T47D (cell line): Measurements from ENCODE around the gene ANGPTL2.
"Not testable (repeated sequence)": the region's sequence is repeated elsewhere in the genome, so short reads cannot be mapped to it uniquely, and the experiment has no call there.

Experiments used
- DNase-seq, 2 experiments: peaks; one replicate each; pipeline versions ENCODE4 v3.0.0 to v3.0.0-alpha.2; 2011 to 2012; ENCODE audit warnings: low read depth in 1 of 2, low spot score in 1 of 2
- JUND ChIP-seq: IDR thresholded peaks from 2 replicates; pipeline ENCODE4 v1.6.1; 2012; ENCODE audit warnings: low read depth
- in situ Hi-C: cut with HindIII; loops from 2 replicates; pipeline ENCODE4 v1.10.0; 2016; ENCODE audit warnings: low sequenced_read_pairs, low pct_unique_long_range_greater_than_20kb

The ANGPTL2 gene, protein sequence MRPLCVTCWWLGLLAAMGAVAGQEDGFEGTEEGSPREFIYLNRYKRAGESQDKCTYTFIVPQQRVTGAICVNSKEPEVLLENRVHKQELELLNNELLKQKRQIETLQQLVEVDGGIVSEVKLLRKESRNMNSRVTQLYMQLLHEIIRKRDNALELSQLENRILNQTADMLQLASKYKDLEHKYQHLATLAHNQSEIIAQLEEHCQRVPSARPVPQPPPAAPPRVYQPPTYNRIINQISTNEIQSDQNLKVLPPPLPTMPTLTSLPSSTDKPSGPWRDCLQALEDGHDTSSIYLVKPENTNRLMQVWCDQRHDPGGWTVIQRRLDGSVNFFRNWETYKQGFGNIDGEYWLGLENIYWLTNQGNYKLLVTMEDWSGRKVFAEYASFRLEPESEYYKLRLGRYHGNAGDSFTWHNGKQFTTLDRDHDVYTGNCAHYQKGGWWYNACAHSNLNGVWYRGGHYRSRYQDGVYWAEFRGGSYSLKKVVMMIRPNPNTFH

GRCh38 chr9:127122176-127123063 is at the start of gene ANGPTL2:
ANGPTL2 (minus strand) TSS chr9:127122635; CDS start chr9:127108731, 13,904 bp downstream.
- no peak for DNase-seq
- in situ Hi-C loops = no loop called here
- TF ChIP-seq JUND = no peak

DNA sequence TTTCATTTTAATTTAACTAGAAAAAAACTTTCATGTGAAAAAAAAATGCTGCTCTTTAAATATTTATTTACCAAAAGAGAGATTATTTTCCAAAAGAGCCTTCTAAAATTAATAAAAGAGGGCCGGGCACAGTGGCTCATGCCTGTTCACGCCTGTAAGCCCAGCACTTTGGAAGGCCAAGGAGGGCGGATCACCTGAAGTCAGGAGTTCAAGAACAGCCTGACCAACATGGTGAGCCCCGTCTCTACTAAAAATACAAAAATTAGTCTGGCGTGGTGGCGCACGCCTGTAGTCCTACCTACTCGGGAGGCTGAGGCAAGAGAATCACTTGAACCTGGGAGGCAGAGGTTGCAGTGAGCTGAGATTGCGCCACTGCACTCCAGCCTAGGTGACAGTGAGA is 48.9 kb upstream of the ANGPTL2 start:
- in situ Hi-C loops, DNase-seq: not testable (repeated sequence)

- in situ Hi-C loops = no loop called here
- TF ChIP-seq JUND = no peak
- DNase-seq = no peak
These were observed 48.2 kb upstream of the ANGPTL2 start for GRCh38 chr9:127170652-127171051.

DNA sequence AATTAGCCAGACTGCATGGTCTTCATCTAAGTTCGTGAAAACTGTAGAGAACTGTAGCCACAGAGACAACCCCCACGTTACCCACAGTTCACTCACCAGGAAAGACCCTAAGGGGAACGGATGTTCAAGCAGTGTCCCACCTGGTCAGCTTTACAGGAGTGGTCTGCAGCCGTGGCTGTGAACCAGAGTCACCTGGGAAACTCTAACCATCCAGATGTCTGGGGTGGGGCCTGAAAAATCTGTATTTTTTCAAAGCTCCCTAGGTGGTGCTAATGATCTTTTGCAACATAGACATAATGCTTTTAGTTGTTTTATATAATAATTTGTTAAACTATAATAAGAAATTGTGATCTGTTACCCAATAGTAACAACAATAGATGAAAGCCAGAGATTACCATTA is 47.7 kb upstream of the ANGPTL2 start:
- in situ Hi-C loops = no loop called here
- DNase-seq = no peak
- TF ChIP-seq JUND = no peak

GRCh38 chr9:127169575-127169883 is 47.1 kb upstream of the ANGPTL2 start:
- no peak for TF ChIP-seq JUND
- in situ Hi-C loops = no loop called here
- DNase-seq = no peak

DNA sequence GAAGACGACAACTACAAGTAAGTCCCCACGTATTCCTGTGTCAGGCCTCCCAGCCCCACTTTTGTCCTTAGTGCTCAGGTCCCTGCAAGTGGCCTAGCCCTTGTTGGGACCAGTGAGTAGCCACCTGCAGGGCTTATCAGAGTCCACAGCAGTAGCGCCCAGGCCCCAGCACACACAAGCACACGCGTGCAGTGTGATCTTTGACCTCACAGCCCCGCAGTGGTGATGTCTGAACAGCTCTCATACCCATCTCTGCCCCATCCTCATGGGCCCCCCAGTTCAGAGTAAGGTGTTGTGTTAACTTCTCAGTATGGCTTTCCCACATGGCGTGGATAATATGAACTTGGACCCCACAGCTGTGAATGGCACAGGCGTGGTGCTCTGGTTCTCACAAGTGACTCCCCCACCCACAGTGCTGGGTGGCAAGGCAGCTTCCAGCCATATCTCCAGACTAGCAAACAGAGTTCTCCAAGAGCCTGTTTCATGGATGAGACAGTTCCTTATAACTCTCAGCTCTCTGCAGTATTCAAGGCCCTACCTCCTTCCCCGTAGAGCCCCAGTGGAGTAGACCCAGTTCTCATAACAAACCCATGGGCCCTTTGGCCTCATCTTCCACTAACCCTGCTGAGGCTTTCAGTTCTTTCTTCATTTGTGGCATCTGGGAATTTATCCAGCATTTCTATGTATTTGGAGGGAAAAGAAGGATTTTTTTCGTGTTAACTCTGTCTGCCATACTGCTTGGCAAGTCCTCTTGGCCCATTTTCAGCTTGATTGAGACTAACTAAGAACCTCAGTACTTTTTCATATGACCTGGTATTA is 46.5 kb upstream of the ANGPTL2 start:
- TF ChIP-seq JUND = no peak
- in situ Hi-C loops = no loop called here

GRCh38 chr9:127167560-127168326 is 45.3 kb upstream of the ANGPTL2 start:
- no peak for DNase-seq
- in situ Hi-C loops = no loop called here
- TF ChIP-seq JUND = no peak

More for the DNA sequence above, 46.5 kb upstream of the ANGPTL2 start:
- DNase-seq = no peak

DNA sequence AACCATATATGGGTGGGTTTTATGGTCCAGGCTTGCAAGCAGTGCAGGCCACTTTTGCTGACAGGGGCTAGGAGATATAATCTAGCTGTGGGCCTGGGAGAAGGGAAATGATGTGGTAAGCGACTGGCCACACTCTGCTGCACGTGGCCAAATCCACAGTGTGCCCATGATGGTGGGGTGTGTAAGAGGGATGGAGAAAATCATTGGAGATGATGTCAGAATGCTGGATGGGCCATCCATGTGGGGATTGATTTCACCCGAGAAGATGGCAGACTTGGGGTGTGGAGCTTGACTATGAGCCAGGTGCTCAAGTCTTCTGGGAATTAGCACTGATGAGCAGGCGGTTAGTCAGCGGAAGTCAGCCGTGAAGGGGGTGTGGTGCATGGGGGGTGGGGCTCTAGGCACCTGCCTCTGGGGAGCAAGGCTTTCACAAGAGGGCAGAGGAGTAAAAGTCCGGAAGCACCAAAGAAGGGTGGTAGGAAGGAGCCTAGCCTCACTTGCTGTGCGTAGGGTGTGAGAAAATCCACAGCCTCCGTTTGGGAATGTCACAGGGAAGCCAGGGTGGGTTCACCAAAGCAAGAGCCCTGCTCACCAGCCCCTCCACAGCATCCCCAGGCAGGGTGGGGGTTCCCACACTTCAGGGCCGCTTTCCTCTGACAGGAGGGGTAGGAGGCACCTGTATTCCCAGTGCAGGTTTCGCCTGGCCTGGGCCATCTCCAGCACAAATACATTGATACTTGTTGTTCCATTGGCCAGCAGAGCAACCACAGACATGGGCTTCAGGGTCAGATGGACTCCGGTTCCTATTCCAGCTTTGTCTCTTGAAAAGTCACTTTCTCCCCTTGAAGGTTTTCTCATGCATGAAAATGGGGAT is 44.5 kb upstream of the ANGPTL2 start:
- no peak for DNase-seq
- in situ Hi-C loops = no loop called here
- no peak for TF ChIP-seq JUND

DNA sequence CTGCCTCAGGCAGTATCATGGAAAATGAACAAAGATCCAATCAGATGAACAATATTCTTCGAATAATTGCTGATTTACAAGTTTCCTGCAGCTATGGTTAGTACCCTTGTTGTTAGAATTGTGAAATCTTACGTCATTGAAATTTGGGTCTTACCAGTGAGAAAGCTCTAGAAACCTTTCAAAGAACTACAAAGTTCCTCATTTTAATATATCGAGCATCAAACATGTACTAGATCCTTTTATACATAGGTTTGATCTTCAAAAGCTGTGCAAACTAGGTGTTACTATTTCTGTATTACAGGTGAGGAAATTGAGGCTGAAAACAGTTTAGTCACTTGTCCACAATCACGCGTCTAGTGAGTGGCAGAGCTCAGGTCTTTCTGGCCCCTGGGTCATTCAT is 43.7 kb upstream of the ANGPTL2 start:
- in situ Hi-C loops = no loop called here
- no peak for TF ChIP-seq JUND
- DNase-seq = no peak

DNA sequence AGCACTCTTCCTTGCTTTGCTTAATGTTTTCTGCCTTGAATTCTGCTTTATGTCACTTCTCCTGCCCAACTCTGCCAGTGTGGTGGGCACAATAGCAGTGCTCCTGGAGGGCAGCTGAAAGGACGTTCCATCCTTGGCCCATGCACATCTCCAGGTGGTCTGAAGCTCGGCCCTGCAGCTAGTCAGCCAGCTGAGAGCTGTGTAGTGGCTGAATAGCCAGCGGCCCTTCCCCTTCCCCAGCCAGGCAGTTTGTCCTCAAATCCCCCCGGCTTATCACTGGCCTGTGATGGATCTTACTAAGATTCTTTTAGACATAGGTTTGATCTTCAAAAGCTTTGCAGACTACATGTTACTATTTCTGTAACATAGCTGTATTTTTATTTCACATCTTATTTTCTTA is 42.7 kb upstream of the ANGPTL2 start:
- DNase-seq = no peak
- in situ Hi-C loops = no loop called here
- TF ChIP-seq JUND = no peak

GRCh38 chr9:127163409-127163808 is 41.0 kb upstream of the ANGPTL2 start:
- no peak for DNase-seq
- TF ChIP-seq JUND = no peak
- in situ Hi-C loops = no loop called here
